C4-2B (cell line): ENCODE results near the gene LATS2.

Experiments
- ZFX ChIP-seq: fragments of 450-650 bp; IDR thresholded peaks from 2 replicates; pipeline ENCODE4 v1.6.1; 2017
- TF ChIP-seq, protein P1 (sequence below): fragments of 450-650 bp; conservative IDR thresholded peaks from 2 replicates; pipeline ENCODE4 v1.5.1; 2017; ENCODE audit warnings: mild to moderate bottlenecking

DNA sequence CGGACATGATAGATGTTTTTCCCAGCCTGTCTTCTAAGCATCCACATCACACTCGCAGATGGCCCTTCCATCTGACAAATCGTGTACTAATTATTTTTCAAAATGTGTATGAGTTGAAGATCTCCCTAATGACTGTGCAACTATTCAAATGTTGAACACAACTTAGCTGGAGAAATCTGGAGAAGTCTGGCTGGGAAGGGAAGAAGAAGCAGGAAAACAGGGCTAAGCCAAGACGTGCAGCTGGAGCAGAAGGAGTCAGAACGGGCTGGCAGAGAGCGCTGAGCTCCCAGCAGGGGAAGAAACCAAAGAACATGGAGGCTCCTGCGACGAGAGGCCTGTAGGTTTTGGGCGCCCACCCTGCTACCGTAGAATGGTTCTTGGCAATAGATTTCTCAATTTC is 13.2 kb upstream of the LATS2 start:
- TF ChIP-seq ZFX, result no peak
- TF ChIP-seq, protein P1, sequence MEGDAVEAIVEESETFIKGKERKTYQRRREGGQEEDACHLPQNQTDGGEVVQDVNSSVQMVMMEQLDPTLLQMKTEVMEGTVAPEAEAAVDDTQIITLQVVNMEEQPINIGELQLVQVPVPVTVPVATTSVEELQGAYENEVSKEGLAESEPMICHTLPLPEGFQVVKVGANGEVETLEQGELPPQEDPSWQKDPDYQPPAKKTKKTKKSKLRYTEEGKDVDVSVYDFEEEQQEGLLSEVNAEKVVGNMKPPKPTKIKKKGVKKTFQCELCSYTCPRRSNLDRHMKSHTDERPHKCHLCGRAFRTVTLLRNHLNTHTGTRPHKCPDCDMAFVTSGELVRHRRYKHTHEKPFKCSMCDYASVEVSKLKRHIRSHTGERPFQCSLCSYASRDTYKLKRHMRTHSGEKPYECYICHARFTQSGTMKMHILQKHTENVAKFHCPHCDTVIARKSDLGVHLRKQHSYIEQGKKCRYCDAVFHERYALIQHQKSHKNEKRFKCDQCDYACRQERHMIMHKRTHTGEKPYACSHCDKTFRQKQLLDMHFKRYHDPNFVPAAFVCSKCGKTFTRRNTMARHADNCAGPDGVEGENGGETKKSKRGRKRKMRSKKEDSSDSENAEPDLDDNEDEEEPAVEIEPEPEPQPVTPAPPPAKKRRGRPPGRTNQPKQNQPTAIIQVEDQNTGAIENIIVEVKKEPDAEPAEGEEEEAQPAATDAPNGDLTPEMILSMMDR, result no peak
